A549 (cell line): Measurements from ENCODE around the gene CHRM5. TPM values are rescaled to one million over a fixed set of nuclear protein-coding genes. Genes with fewer than 3 reads are reported as not detected.

Experiments
- ATAC-seq, 2 experiments: fragments of 200-7000 bp in 1 of 2; fragments of >200 bp in 1 of 2; cut with Nextera tagmentation in 1 of 2; cut with Tn5 transposase in 1 of 2; 3 replicates each; pipeline versions ENCODE4 v1.8.0 to v1.9.1; 2018 to 2020; ENCODE audit warnings: mild to moderate bottlenecking in 1 of 2, moderate library complexity in 1 of 2
- CTCF ChIA-PET: fragments of 300-600 bp; sonication (Branson Sonifier 250); formaldehyde crosslinking; extraction: SDS; loops from one replicate; lab custom pipeline; 2021; ENCODE audit warnings: antibody characterized with exemption, inconsistent platforms; lab: Yijun Ruan, JAX
- POLR2A ChIA-PET: fragments of 350-600 bp; formaldehyde crosslinking; extraction: SDS; loops from one replicate; lab custom pipeline; 2021; ENCODE audit warnings: antibody characterized with exemption, inconsistent platforms; lab: Yijun Ruan, JAX
- DNase-seq, 2 experiments: peaks; one replicate each; pipeline versions ENCODE4 v3.0.0 to v3.0.0-alpha.2; 2011 to 2016; ENCODE audit warnings: low read depth in 1 of 2, low spot score in 1 of 2
- FAIRE-seq: peaks from 2 replicates; lab custom pipeline; 2011; peaks lifted over from hg19 to GRCh38; lab: Jason Lieb, UNC
- H3K27ac ChIP-seq, 2 experiments: fragments of >200 bp; sonication (Bioruptor Twin); formaldehyde crosslinking; 3 replicates each; pipeline ENCODE4 v1.5.1; 2016 to 2017
- H3K4me1 ChIP-seq: fragments of >200 bp; sonication (Bioruptor Twin); formaldehyde crosslinking; 3 replicates; pipeline ENCODE4 v1.6.1; 2016
- H3K4me2 ChIP-seq: fragments of >200 bp; sonication (Bioruptor Twin); formaldehyde crosslinking; 3 replicates; pipeline ENCODE4 v1.6.1; 2016
- H3K4me3 ChIP-seq: fragments of >200 bp; sonication (Bioruptor Twin); formaldehyde crosslinking; 3 replicates; pipeline ENCODE4 v1.5.1; 2016
- H3K9me3 ChIP-seq: fragments of >200 bp; sonication (Bioruptor Twin); formaldehyde crosslinking; 3 replicates; pipeline ENCODE4 v1.6.1; 2016
- CBX2 ChIP-seq: fragments of 200-600 bp; sonication (generic); IDR thresholded peaks from 2 replicates; pipeline ENCODE4 v1.6.1; 2016; ENCODE audit warnings: low read depth, mild to moderate bottlenecking, borderline replicate concordance
- CBX8 ChIP-seq: fragments of 200-600 bp; sonication (generic); IDR thresholded peaks from 2 replicates; pipeline ENCODE4 v1.6.1; 2016
- CHD4 ChIP-seq: fragments of 200-600 bp; sonication (generic); IDR thresholded peaks from 2 replicates; pipeline ENCODE4 v1.6.1; 2016; ENCODE audit warnings: antibody characterized with exemption, mild to moderate bottlenecking, borderline replicate concordance
- EHMT2 ChIP-seq: fragments of 200-600 bp; sonication (generic); IDR thresholded peaks from 2 replicates; pipeline ENCODE4 v1.6.1; 2016; ENCODE audit warnings: antibody characterized with exemption, low read depth, mild to moderate bottlenecking, moderate library complexity
- EP300 ChIP-seq, 2 experiments: fragments of >200 bp; sonication (Bioruptor Twin); formaldehyde crosslinking; IDR thresholded peaks; 2 replicates in 1 of 2; 3 replicates in 1 of 2; pipeline ENCODE4 v1.6.1; 2016 to 2017
- ESRRA ChIP-seq: fragments of 150-350 bp; IDR thresholded peaks from 2 replicates; pipeline ENCODE4 v1.6.1; 2014; ENCODE audit warnings: mild to moderate bottlenecking, low read length, borderline replicate concordance
- FOSB ChIP-seq: fragments of 250-450 bp; sonication (Bioruptor Pico); IDR thresholded peaks from 2 replicates; pipeline ENCODE4 v1.5.0; 2020; ENCODE audit warnings: mild to moderate bottlenecking, moderate library complexity
- HOXB13 ChIP-seq: fragments of 250-450 bp; sonication (Bioruptor Pico); IDR thresholded peaks from 2 replicates; pipeline ENCODE4 v1.5.0; 2020; ENCODE audit warnings: low read depth, mild to moderate bottlenecking, moderate library complexity
- HOXB5 ChIP-seq: fragments of 250-450 bp; sonication (Bioruptor Pico); IDR thresholded peaks from 2 replicates; pipeline ENCODE4 v1.5.0; 2020; ENCODE audit warnings: mild to moderate bottlenecking, moderate library complexity
- JUNB ChIP-seq: fragments of >200 bp; sonication (Bioruptor Twin); formaldehyde crosslinking; IDR thresholded peaks from 2 replicates; pipeline ENCODE4 v1.6.1; 2016
- MAFK ChIP-seq: fragments of 450-650 bp; IDR thresholded peaks from 2 replicates; pipeline ENCODE4 v1.6.1; 2014; ENCODE audit not compliant: partially characterized antibody
- POLR2AphosphoS2 ChIP-seq: conservative IDR thresholded peaks from 2 replicates; pipeline ENCODE4 v1.6.1; 2012; ENCODE audit warnings: low read length, improper control_type of control experiment, inconsistent platforms
- RARB ChIP-seq: fragments of 250-450 bp; sonication (Bioruptor Pico); IDR thresholded peaks from 2 replicates; pipeline ENCODE4 v1.8.0; 2021; ENCODE audit warnings: mild to moderate bottlenecking, moderate library complexity
- RFX5 ChIP-seq: fragments of 450-650 bp; IDR thresholded peaks from 2 replicates; pipeline ENCODE4 v1.7.1; 2014; ENCODE audit warnings: antibody characterized with exemption, mild to moderate bottlenecking, moderate library complexity
- TFCP2L1 ChIP-seq: fragments of 250-450 bp; sonication (Bioruptor Pico); IDR thresholded peaks from 2 replicates; pipeline ENCODE4 v1.5.0; 2021; ENCODE audit warnings: mild to moderate bottlenecking
- ZFP36 ChIP-seq: fragments of 450-650 bp; IDR thresholded peaks from 2 replicates; pipeline ENCODE4 v1.6.1; 2014; ENCODE audit warnings: borderline replicate concordance; ENCODE audit not compliant: partially characterized antibody
- ZNF302 ChIP-seq: fragments of 250-450 bp; sonication (Bioruptor Pico); IDR thresholded peaks from 2 replicates; pipeline ENCODE4 v1.9.0; 2021; ENCODE audit warnings: inconsistent platforms, mild to moderate bottlenecking, moderate library complexity
- ZSCAN20 ChIP-seq: fragments of 250-450 bp; sonication (Bioruptor Pico); IDR thresholded peaks from 2 replicates; pipeline ENCODE4 v1.8.0; 2022; ENCODE audit warnings: mild to moderate bottlenecking, moderate library complexity
- WGBS: methylation state at CpG from one replicate; pipeline ENCODE4 v1.1.6; 2017; ENCODE audit errors: missing lambda C conversion rate; 5-methylcytosine and 5-hydroxymethylcytosine counted together
- polyA plus RNA-seq, 4 experiments: library from polyadenylated mRNA; depleted of rRNA in 3 of 4; stranded (reverse); fragments of >200 nt; fragmentation: RNase III in 1 of 4; extraction: RNeasy Plus Mini Kit Qiagen cat#74134 plus additional on column Dnase treatment in 1 of 4; gene quantifications; 2 replicates in 3 of 4; 3 replicates in 1 of 4; pipeline ENCODE4 v1.2.3, GENCODE V29; 2011 to 2017
- TF ChIP-seq, protein P1 (sequence below): fragments of 450-650 bp; IDR thresholded peaks from 2 replicates; pipeline ENCODE4 v1.6.1; 2014; ENCODE audit warnings: antibody characterized with exemption
- TF ChIP-seq, protein P2 (sequence below): fragments of 200-600 bp; sonication (generic); IDR thresholded peaks from 2 replicates; pipeline ENCODE4 v1.6.1; 2016; ENCODE audit warnings: antibody characterized with exemption, mild to moderate bottlenecking, moderate library complexity
- TF ChIP-seq, protein P3 (sequence below): IDR thresholded peaks from 2 replicates; pipeline ENCODE4 v1.6.1; 2012

Gene CHRM5
- polyA plus RNA-seq, 2 of the 4 experiments (the other 2 are of a cell fraction) = not detected

DNA sequence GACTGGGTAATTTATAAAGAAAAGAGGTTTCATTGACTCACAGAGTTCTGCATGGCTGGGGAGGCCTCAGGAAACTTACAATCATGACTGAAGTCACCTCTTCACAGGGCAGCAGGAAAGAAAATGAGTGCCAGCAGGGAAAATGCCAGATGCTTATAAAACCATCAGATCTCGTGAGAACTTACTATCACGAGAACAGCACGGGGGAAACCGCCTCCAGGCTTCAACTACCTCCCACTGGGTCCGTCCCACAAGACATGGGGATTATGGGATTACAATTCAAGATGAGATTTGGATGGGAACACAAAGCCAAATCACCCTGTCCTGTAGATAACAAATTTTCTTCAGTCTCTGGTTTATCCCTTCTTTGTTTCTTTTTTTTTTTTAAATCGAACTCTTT lies 101.7 kb downstream of the CHRM5 start:
- TF ChIP-seq ZSCAN20 (no peak), MAFK (no peak), POLR2AphosphoS2 (no peak), TFCP2L1 (CRISPR knock-in tag) (no peak), CBX2 (no peak), FOSB (CRISPR knock-in tag) (no peak), HOXB5 (CRISPR knock-in tag) (no peak), CBX8 (no peak), ZNF302 (CRISPR knock-in tag) (no peak), CHD4 (no peak), ESRRA (no peak), HOXB13 (CRISPR knock-in tag) (no peak)
- TF ChIP-seq, protein P1, sequence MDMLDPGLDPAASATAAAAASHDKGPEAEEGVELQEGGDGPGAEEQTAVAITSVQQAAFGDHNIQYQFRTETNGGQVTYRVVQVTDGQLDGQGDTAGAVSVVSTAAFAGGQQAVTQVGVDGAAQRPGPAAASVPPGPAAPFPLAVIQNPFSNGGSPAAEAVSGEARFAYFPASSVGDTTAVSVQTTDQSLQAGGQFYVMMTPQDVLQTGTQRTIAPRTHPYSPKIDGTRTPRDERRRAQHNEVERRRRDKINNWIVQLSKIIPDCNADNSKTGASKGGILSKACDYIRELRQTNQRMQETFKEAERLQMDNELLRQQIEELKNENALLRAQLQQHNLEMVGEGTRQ = no peak
- TF ChIP-seq, protein P2, sequence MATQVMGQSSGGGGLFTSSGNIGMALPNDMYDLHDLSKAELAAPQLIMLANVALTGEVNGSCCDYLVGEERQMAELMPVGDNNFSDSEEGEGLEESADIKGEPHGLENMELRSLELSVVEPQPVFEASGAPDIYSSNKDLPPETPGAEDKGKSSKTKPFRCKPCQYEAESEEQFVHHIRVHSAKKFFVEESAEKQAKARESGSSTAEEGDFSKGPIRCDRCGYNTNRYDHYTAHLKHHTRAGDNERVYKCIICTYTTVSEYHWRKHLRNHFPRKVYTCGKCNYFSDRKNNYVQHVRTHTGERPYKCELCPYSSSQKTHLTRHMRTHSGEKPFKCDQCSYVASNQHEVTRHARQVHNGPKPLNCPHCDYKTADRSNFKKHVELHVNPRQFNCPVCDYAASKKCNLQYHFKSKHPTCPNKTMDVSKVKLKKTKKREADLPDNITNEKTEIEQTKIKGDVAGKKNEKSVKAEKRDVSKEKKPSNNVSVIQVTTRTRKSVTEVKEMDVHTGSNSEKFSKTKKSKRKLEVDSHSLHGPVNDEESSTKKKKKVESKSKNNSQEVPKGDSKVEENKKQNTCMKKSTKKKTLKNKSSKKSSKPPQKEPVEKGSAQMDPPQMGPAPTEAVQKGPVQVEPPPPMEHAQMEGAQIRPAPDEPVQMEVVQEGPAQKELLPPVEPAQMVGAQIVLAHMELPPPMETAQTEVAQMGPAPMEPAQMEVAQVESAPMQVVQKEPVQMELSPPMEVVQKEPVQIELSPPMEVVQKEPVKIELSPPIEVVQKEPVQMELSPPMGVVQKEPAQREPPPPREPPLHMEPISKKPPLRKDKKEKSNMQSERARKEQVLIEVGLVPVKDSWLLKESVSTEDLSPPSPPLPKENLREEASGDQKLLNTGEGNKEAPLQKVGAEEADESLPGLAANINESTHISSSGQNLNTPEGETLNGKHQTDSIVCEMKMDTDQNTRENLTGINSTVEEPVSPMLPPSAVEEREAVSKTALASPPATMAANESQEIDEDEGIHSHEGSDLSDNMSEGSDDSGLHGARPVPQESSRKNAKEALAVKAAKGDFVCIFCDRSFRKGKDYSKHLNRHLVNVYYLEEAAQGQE = no peak
- DNase-seq = peak in 1 of 2 experiments; percentile 14
- WGBS = 52% methylated on average over 6 of the region's 6 CpGs

DNA sequence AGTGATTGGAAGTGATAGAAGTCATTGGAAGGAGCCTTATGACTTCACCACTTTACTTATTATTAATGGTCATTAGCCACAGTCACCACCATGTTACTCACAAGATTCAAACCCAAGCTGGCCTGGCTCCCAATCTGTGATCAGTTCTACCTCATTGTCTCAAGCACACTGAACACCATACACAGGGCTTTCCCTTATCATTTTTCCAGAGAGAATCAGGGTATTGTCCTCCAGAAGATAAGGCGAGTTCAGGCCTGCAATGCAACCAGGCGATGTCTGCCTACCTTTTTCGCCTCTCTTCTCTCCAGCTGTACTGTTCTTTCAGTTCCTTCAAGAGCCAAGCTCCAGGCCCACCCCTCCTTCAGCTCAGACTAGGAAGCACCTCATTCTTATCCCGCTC lies 108.5 kb downstream of the CHRM5 start:
- no peaks in the 10 kb centered on the region for H3K4me1 ChIP-seq
- H3K4me2 ChIP-seq = no peak overlapping the region
- CTCF ChIA-PET = interaction anchor here (0.6 to 2.6 kb wide), 5 partner anchors 14 to 291 kb away, joined by 3 to 6 read pairs (median 4); partner anchors contain the start of genes KATNBL1 and LPCAT4
- FAIRE-seq (no peak), ATAC-seq (no peak), DNase-seq (no peak)
- 81% methylated on average over 4 of the region's 4 CpGs for WGBS
- POLR2A ChIA-PET = no interaction called here
- H3K4me3 ChIP-seq = no peak overlapping the region
- no peak overlapping the region for H3K27ac ChIP-seq
- TF ChIP-seq, protein P3, sequence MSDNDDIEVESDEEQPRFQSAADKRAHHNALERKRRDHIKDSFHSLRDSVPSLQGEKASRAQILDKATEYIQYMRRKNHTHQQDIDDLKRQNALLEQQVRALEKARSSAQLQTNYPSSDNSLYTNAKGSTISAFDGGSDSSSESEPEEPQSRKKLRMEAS = no peak
- TF ChIP-seq ZFP36 = no peak
- TF ChIP-seq RFX5 = no peak
- TF ChIP-seq CHD4 = no peak
- TF ChIP-seq CBX8 = no peak
- no peak for TF ChIP-seq EP300 (IDR thresholded peaks at IDR 0.05)
- TF ChIP-seq FOSB (CRISPR knock-in tag) = no peak
- TF ChIP-seq CBX2 = no peak
- TF ChIP-seq ESRRA = no peak
- TF ChIP-seq RARB (CRISPR knock-in tag) = no peak
- no peak for TF ChIP-seq EHMT2
- TF ChIP-seq JUNB = no peak
- H3K9me3 ChIP-seq = no peaks in the 10 kb centered on the region

More for the DNA sequence above, 101.7 kb downstream of the CHRM5 start:
- ATAC-seq (no peak), FAIRE-seq (no peak)
- ChIA-PET CTCF (interaction anchor here (5.7 kb wide), 1 partner anchor 8 kb away, joined by 48 read pairs; no protein-coding TSS in a partner anchor), POLR2A (no interaction called here)
- H3K4me1 ChIP-seq = no peaks in the 10 kb centered on the region
- no peaks in the 10 kb centered on the region for H3K9me3 ChIP-seq
- no peak overlapping the region for H3K27ac ChIP-seq
- no peak overlapping the region for H3K4me2 ChIP-seq
- no peak overlapping the region for H3K4me3 ChIP-seq
